K562 (cell line): ENCODE measurements around the gene HES3. TPM values are rescaled to one million over a fixed set of nuclear protein-coding genes. Genes with fewer than 3 reads are reported as not detected.

Experiments used
- CHD2 ChIP-seq: IDR thresholded peaks from 2 replicates; pipeline ENCODE4 v1.6.1; 2011; ENCODE audit warnings: low read depth, low read length
- ELK3 ChIP-seq: fragments of 450-650 bp; formaldehyde crosslinking; IDR thresholded peaks from 2 replicates; pipeline ENCODE4 v1.4.0; 2020; ENCODE audit warnings: mild to moderate bottlenecking
- HMGXB4 ChIP-seq: sonication (generic); formaldehyde crosslinking; IDR thresholded peaks from 2 replicates; pipeline ENCODE4 v1.8.1; 2023; ENCODE audit warnings: mild to moderate bottlenecking, missing genetic modification reagents
- HOXB6 ChIP-seq: fragments of 250-450 bp; sonication (Bioruptor Pico); IDR thresholded peaks from 2 replicates; pipeline ENCODE4 v1.5.1; 2022; ENCODE audit warnings: mild to moderate bottlenecking, borderline replicate concordance
- JUNB ChIP-seq: fragments of 450-650 bp; formaldehyde crosslinking; conservative IDR thresholded peaks from 2 replicates; pipeline ENCODE4 v1.4.0; 2020; ENCODE audit warnings: mild to moderate bottlenecking
- JUND ChIP-seq, 2 experiments: IDR thresholded peaks; 2 replicates in 1 of 2; 3 replicates in 1 of 2; pipeline ENCODE4 v1.6.1; 2011; ENCODE audit warnings: borderline replicate concordance in 2 of 2, low read depth in 2 of 2, low read length in 2 of 2, improper control_type of control experiment in 1 of 2, missing biosample characterization in 1 of 2, missing genetic modification characterization in 1 of 2, missing genetic modification reagents in 1 of 2
- KAT8 ChIP-seq: fragments of 450-650 bp; IDR thresholded peaks from 2 replicates; pipeline ENCODE4 v1.6.1; 2016; ENCODE audit warnings: low read depth, mild to moderate bottlenecking
- KLF1 ChIP-seq: fragments of 450-650 bp; IDR thresholded peaks from 2 replicates; pipeline ENCODE4 v1.6.1; 2016; ENCODE audit warnings: missing genetic modification characterization, missing compliant biosample characterization
- KLF6 ChIP-seq: fragments of 250-450 bp; sonication (Bioruptor Pico); IDR thresholded peaks from 2 replicates; pipeline ENCODE4 v1.4.0; 2020; ENCODE audit warnings: mild to moderate bottlenecking, moderate library complexity, borderline replicate concordance
- MBD1 ChIP-seq: fragments of 250-450 bp; sonication (Bioruptor Pico); IDR thresholded peaks from 2 replicates; pipeline ENCODE4 v1.8.0; 2022; ENCODE audit warnings: inconsistent platforms
- MCM7 ChIP-seq, 2 experiments: fragments of 450-650 bp; IDR thresholded peaks; 2 replicates each; pipeline ENCODE4 v1.6.1; 2016 to 2018
- NFIX ChIP-seq: fragments of 250-450 bp; sonication (Bioruptor Pico); IDR thresholded peaks from 2 replicates; pipeline ENCODE4 v1.4.0; 2020; ENCODE audit warnings: low read depth, mild to moderate bottlenecking, moderate library complexity
- RBM25 ChIP-seq: fragments of 200-400 bp; formaldehyde crosslinking; IDR thresholded peaks from 2 replicates; pipeline ENCODE4 v1.6.1; 2018; ENCODE audit warnings: low read length, low read depth, moderate library complexity; ENCODE audit not compliant: severe bottlenecking
- RFX5 ChIP-seq: IDR thresholded peaks from 2 replicates; pipeline ENCODE4 v1.6.1; 2011; ENCODE audit warnings: low read depth, mild to moderate bottlenecking, improper control_type of control experiment, low read length
- TAF1 ChIP-seq: IDR thresholded peaks from 2 replicates; pipeline ENCODE4 v1.6.1; 2011; ENCODE audit warnings: mild to moderate bottlenecking, low read length, moderate library complexity; ENCODE audit not compliant: insufficient read depth, control insufficient read depth, severe bottlenecking; ENCODE audit errors: extremely low read depth
- ZBTB12 ChIP-seq: fragments of 250-450 bp; sonication (Bioruptor Pico); IDR thresholded peaks from 2 replicates; pipeline ENCODE4 v1.4.0; 2020
- polyA plus RNA-seq, 8 experiments: library from polyadenylated mRNA; depleted of rRNA in 4 of 8; stranded (reverse) in 5 of 8; unstranded in 3 of 8; fragments of >200 nt; fragmentation: Nextera tagmentation in 2 of 8; fragmentation: Illumina TruSeq in 1 of 8; extraction: Ambion mirVana in 2 of 8; extraction: Trizol in 1 of 8; gene quantifications; 2 replicates each; pipeline versions ENCODE4 v1.2.1 to v1.2.3, GENCODE V29; 2011 to 2014; ENCODE audit warnings: inconsistent platforms in 1 of 8, missing spikeins in 1 of 8
- total RNA-seq, 7 experiments: library from RNA; depleted of rRNA in 6 of 7; stranded (reverse); fragments of >200 nt in 6 of 7; fragmentation: Illumina TruSeq in 2 of 7; extraction: Trizol in 2 of 7; gene quantifications; 2 replicates each; pipeline versions ENCODE4 v1.2.1 to v1.2.3, GENCODE V29; 2011 to 2021; ENCODE audit warnings: low replicate concordance in 1 of 7

The HES3 gene
- total and polyA plus RNA-seq, 9 of the 15 experiments (the other 6 are each of a cell fraction or from before 2014, with no cell fraction given): not detected

GRCh38 chr1:6198646-6199297 is 45.2 kb upstream of the HES3 start (continued):
- no peak for TF ChIP-seq HMGXB4 (CRISPR knock-in tag)
- TF ChIP-seq ELK3 (CRISPR knock-in tag): no peak
- TF ChIP-seq RFX5: no peak
- TF ChIP-seq ZBTB12 (CRISPR knock-in tag): no peak
- TF ChIP-seq HOXB6 (CRISPR knock-in tag): no peak
- no peak for TF ChIP-seq KLF1
- TF ChIP-seq KAT8: no peak
- no peak for TF ChIP-seq MBD1 (CRISPR knock-in tag)
- TF ChIP-seq KLF6: no peak
- TF ChIP-seq RBM25: no peak
- TF ChIP-seq CHD2: 0 out of 2 replicates have a peak, but pooled peaks have one; percentile 12
- no peak for TF ChIP-seq MCM7 (IDR thresholded peaks at IDR 0.05)
- TF ChIP-seq TAF1: no peak
- no peak for TF ChIP-seq JUND (IDR thresholded peaks at IDR 0.05; ENCODE audit: borderline replicate concordance, low read depth, low read length)
- no peak for TF ChIP-seq JUND (tag; IDR thresholded peaks at IDR 0.05; ENCODE audit: borderline replicate concordance, low read depth, low read length)
- TF ChIP-seq JUNB (CRISPR knock-in tag): no peak
- TF ChIP-seq NFIX (CRISPR knock-in tag): no peak
